CD4-positive, alpha-beta T cell treated with Interferon alpha-2 for 1 hour (primary cell): Measurements from ENCODE around the gene BARX1.
"Not testable (repeated sequence)": the region's sequence is repeated elsewhere in the genome, so short reads cannot be mapped to it uniquely, and the experiment has no call there.

Experiments
- DNase-seq, 2 donors: peaks; one replicate each; pipeline ENCODE4 v3.0.0-alpha.2; 2020 to 2022

The BARX1 gene

GRCh38 chr9:93955111-93955980, at the start of gene BARX1:
Gene BARX1, minus strand, starts transcription at chr9:93955355. Its CDS starts 209 bp downstream, at chr9:93955146.
- peak in 1 of 2 donors; percentile 14 for DNase-seq

GRCh38 chr9:94002316-94003140, 47.4 kb upstream of the BARX1 start:
- peak in 1 of 2 donors; percentile 14 for DNase-seq

- DNase-seq: no peak
These were observed 41.7 kb upstream of the BARX1 start for GRCh38 chr9:93996863-93997262.

- no peak for DNase-seq
These were observed 41.2 kb upstream of the BARX1 start for GRCh38 chr9:93996367-93996766.

- no peak for DNase-seq
These were observed 39.4 kb upstream of the BARX1 start for GRCh38 chr9:93994545-93994944.

GRCh38 chr9:93994132-93994531, 39.0 kb upstream of the BARX1 start:
- no peak for DNase-seq

GRCh38 chr9:93992830-93993229, 37.7 kb upstream of the BARX1 start:
- no peak for DNase-seq

GRCh38 chr9:93990448-93990847, 35.3 kb upstream of the BARX1 start:
- no peak for DNase-seq

- DNase-seq: no peak
These were observed 32.9 kb upstream of the BARX1 start for GRCh38 chr9:93988056-93988455.

GRCh38 chr9:93984860-93985259, 29.7 kb upstream of the BARX1 start:
- no peak for DNase-seq

- no peak for DNase-seq
These were observed 28.7 kb upstream of the BARX1 start for GRCh38 chr9:93983875-93984274.

- no peak for DNase-seq
These were observed 24.6 kb upstream of the BARX1 start for GRCh38 chr9:93979721-93980120.

GRCh38 chr9:93978551-93978950, 23.4 kb upstream of the BARX1 start:
- no peak for DNase-seq

- no peak for DNase-seq
These were observed 21.8 kb upstream of the BARX1 start for GRCh38 chr9:93976973-93977372.

GRCh38 chr9:93976081-93976480, 20.9 kb upstream of the BARX1 start:
- no peak for DNase-seq

- DNase-seq: no peak
These were observed 20.1 kb upstream of the BARX1 start for GRCh38 chr9:93975262-93975661.

GRCh38 chr9:93974151-93974550, 19.0 kb upstream of the BARX1 start:
- DNase-seq: no peak

- not testable (repeated sequence) for DNase-seq
These were observed 17.5 kb upstream of the BARX1 start for GRCh38 chr9:93972655-93973054.

- DNase-seq: no peak
These were observed 14.1 kb upstream of the BARX1 start for GRCh38 chr9:93969328-93969661.

GRCh38 chr9:93968451-93969327, 13.5 kb upstream of the BARX1 start:
- DNase-seq: no peak

GRCh38 chr9:93967020-93967803, 12.1 kb upstream of the BARX1 start:
- no peak for DNase-seq
